ENCODE results near the gene MPO.

MPO gene

DNA sequence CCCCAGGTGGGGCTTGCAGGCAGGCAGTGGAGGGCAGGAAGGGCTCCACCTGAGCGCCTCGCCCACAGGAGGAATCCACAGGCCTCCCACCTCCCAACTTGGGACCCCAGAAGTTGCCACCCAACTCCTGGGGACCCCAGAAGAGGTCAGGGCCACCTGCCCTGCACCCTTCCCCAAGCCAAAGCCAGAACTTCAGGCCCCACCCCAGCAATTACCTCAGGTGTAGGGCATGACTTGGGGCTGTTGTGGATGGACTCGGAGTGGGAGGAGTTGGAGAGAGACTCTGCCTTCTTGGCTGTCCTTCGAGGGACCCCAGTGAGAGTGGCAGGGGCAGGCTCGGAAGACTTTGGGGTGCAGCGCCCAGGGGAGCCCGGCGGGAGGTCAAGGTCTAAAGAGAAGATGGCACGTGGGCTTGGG, 37.3 kb upstream of the MPO start:
- TF ChIP-seq, protein P1, sequence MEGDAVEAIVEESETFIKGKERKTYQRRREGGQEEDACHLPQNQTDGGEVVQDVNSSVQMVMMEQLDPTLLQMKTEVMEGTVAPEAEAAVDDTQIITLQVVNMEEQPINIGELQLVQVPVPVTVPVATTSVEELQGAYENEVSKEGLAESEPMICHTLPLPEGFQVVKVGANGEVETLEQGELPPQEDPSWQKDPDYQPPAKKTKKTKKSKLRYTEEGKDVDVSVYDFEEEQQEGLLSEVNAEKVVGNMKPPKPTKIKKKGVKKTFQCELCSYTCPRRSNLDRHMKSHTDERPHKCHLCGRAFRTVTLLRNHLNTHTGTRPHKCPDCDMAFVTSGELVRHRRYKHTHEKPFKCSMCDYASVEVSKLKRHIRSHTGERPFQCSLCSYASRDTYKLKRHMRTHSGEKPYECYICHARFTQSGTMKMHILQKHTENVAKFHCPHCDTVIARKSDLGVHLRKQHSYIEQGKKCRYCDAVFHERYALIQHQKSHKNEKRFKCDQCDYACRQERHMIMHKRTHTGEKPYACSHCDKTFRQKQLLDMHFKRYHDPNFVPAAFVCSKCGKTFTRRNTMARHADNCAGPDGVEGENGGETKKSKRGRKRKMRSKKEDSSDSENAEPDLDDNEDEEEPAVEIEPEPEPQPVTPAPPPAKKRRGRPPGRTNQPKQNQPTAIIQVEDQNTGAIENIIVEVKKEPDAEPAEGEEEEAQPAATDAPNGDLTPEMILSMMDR (conservative IDR thresholded peaks at IDR 0.05; ENCODE audit: low read depth, low read length) = no peak
- DNase-seq (ENCODE audit: low read depth) = no peak
- no peak overlapping the region for H3K4me3 ChIP-seq (ENCODE audit: low read length)

DNA sequence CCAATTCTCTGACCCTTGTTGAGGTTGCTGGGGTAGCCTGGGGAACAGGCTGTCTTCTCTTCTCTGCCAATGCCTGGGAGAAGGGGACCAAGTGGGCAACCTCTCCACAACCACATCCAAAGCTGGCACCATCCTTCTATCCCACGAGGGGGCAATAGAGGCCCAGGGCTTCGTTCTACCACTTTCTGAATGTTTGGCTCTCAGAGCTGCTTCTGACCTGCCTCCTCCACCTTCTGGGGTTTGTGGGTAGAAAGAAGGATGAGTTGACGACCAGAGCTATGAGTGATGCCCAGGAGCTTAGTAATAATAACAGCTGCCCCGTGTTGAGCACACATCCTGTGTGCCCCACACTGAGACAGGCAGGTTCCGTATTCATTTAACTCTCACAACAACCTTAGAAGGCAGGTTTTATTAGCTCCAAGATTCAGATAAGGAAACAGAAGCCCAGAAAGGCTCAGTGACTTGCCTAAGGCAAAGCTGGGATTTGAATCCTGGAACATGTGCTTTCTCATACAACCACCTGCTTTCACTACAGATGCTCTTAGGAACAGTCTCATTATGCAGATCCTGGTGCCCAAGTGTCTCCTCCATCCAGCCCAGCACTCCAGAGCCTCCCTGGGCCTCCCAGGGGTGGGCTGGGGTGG, 36.8 kb upstream of the MPO start:
- DNase-seq (ENCODE audit: low read depth) = peak; percentile 2
- H3K4me3 ChIP-seq (ENCODE audit: low read length) = no peak overlapping the region
- TF ChIP-seq, protein P1 (conservative IDR thresholded peaks at IDR 0.05; ENCODE audit: low read depth, low read length) = peak; percentile 78

- H3K4me3 ChIP-seq (ENCODE audit: low read length) = no peak overlapping the region
- TF ChIP-seq, protein P1 (conservative IDR thresholded peaks at IDR 0.05; ENCODE audit: low read depth, low read length) = no peak
- no peak for DNase-seq (ENCODE audit: low read depth)
These were observed 35.7 kb upstream of the MPO start for GRCh38 chr17:58316260-58316960.

DNA sequence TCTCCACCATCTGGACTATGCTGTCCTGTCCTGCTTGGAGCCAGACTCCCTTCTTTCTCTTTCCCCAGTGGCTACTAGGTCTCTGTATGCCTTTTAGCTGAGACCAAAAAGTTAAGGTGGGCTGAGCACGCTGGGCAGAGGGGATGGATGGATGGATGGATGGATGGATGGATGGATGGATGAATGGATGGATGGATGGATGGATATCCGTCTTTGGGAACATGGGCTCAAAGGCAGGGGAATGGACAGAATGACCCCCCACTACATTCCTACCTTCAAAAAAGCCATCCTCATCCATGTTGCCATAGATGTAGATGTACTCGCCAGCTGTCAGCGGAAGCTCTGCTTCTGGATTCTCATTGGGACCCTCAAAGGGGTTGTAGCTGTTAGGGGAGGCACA, 35.0 kb upstream of the MPO start:
- TF ChIP-seq, protein P1 (conservative IDR thresholded peaks at IDR 0.05; ENCODE audit: low read depth, low read length) = no peak

DNA sequence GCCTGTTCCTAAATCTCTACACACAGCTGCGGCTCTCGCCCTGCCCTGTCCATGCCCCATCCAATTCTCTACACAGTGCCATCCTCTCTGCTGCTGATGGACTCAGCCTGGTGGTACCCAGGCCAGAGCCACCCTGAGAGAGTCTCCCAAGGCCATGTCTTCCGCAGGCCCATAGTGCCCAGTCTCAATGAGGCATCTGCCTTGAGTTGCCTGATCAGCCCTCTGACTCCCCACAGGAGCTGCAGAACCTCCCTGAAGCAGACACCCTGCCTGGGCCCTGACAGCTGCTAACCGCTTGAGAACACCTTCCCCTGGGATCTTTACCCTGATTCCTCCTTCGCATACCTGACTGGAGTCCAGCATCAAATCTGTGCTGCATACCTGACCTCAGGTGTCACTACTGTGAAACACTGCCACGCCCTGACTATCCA, 34.6 kb upstream of the MPO start:
- no peak overlapping the region for H3K4me3 ChIP-seq (ENCODE audit: low read length)
- no peak for DNase-seq (ENCODE audit: low read depth)
- TF ChIP-seq, protein P1 (conservative IDR thresholded peaks at IDR 0.05; ENCODE audit: low read depth, low read length) = no peak

More for the DNA sequence above, 35.0 kb upstream of the MPO start:
- DNase-seq (ENCODE audit: low read depth) = no peak
- H3K4me3 ChIP-seq (ENCODE audit: low read length) = no peak overlapping the region

GRCh38 chr17:58314706-58315015, 33.9 kb upstream of the MPO start:
- no peak for DNase-seq (ENCODE audit: low read depth)
- no peak overlapping the region for H3K4me3 ChIP-seq (ENCODE audit: low read length)
- TF ChIP-seq, protein P1 (conservative IDR thresholded peaks at IDR 0.05; ENCODE audit: low read depth, low read length) = no peak
